Panc1 (cell line): ENCODE results near the gene FSD1L. TPM values are rescaled to one million over a fixed set of nuclear protein-coding genes. Genes with fewer than 3 reads are reported as not detected.
A peak's percentile ranks its signal among the peaks of the same experiment; 100 is the strongest.

Experiments
- ATAC-seq: fragments of 200-7000 bp; cut with Tn5 transposase; 2 replicates; pipeline ENCODE4 v1.9.1; 2020; ENCODE audit warnings: mild to moderate bottlenecking, moderate library complexity
- BruUV-seq: library from RNA; stranded (reverse); fragments of 400-500 nt; replicated peaks from 2 replicates; lab custom pipeline; 2021; lab: Mats Ljungman, UMichigan
- CTCF ChIA-PET: fragments of 300-600 bp; sonication (Branson Sonifier 250); formaldehyde crosslinking; loops from one replicate; lab custom pipeline; 2022; ENCODE audit warnings: antibody characterized with exemption; lab: Charles Lee
- POLR2A ChIA-PET: fragments of 300-600 bp; sonication (Branson Sonifier 250); formaldehyde crosslinking; loops from one replicate; lab custom pipeline; 2022; ENCODE audit warnings: antibody characterized with exemption; lab: Charles Lee
- DNase-seq: peaks from one replicate; pipeline ENCODE4 v3.0.0-alpha.2; 2010; ENCODE audit warnings: low read depth, low spot score
- H3K27ac ChIP-seq: 2 replicates; pipeline ENCODE4 v1.5.1; 2011; ENCODE audit warnings: mild to moderate bottlenecking, low read length, inconsistent platforms
- H3K27me3 ChIP-seq: fragments of 200-500 bp; sonication (Bioruptor generic); 2 replicates; pipeline ENCODE4 v1.6.0; 2014; ENCODE audit warnings: low read length, inconsistent platforms; ENCODE audit not compliant: control insufficient read depth, insufficient read depth
- H3K36me3 ChIP-seq: fragments of 200-500 bp; sonication (Bioruptor generic); 2 replicates; pipeline ENCODE4 v1.5.1; 2014; ENCODE audit warnings: inconsistent platforms, mild to moderate bottlenecking, low read length, moderate library complexity; ENCODE audit not compliant: control insufficient read depth, insufficient read depth
- H3K4me1 ChIP-seq: 2 replicates; pipeline ENCODE4 v1.5.1; 2011; ENCODE audit warnings: inconsistent platforms, mild to moderate bottlenecking, low read length, moderate library complexity; ENCODE audit not compliant: control insufficient read depth, insufficient read depth
- H3K4me3 ChIP-seq, 2 experiments: 2 replicates each; pipeline ENCODE4 v1.5.1; 2011 to 2012; ENCODE audit warnings: low read depth in 2 of 2, low read length in 2 of 2, mild to moderate bottlenecking in 2 of 2, inconsistent platforms in 1 of 2, moderate library complexity in 1 of 2
- H3K9me3 ChIP-seq: fragments of 200-500 bp; sonication (Bioruptor generic); 2 replicates; pipeline ENCODE4 v1.5.1; 2014; ENCODE audit warnings: low read depth, mild to moderate bottlenecking, inconsistent platforms, low read length, moderate library complexity; ENCODE audit not compliant: control insufficient read depth, insufficient read depth
- CTCF ChIP-seq: fragments of 450-650 bp; IDR thresholded peaks from 2 replicates; pipeline ENCODE4 v1.5.1; 2017; ENCODE audit warnings: mild to moderate bottlenecking
- POLR2AphosphoS5 ChIP-seq: IDR thresholded peaks from 2 replicates; pipeline ENCODE4 v1.6.1; 2012; ENCODE audit warnings: mild to moderate bottlenecking, low read depth, low read length, moderate library complexity
- REST ChIP-seq, 2 experiments: IDR thresholded peaks; 2 replicates each; pipeline ENCODE4 v1.6.1; 2011 to 2012; ENCODE audit warnings: low read depth in 2 of 2, control low read depth in 1 of 2, low read length in 1 of 2, mild to moderate bottlenecking in 1 of 2, moderate library complexity in 1 of 2; ENCODE audit not compliant: insufficient read depth in 1 of 2
- SIN3A ChIP-seq: IDR thresholded peaks from 2 replicates; pipeline ENCODE4 v1.6.1; 2012; ENCODE audit warnings: low read depth, mild to moderate bottlenecking, low read length, moderate library complexity, borderline replicate concordance; ENCODE audit not compliant: insufficient read depth
- in situ Hi-C: cut with HindIII; loops from 2 replicates; pipeline ENCODE4 v1.10.0; 2016; ENCODE audit warnings: low sequenced_read_pairs, low pct_unique_long_range_greater_than_20kb
- intact Hi-C: fragments of 100-400 bp; cut with micrococcal nuclease; formaldehyde crosslinking; loops from one replicate; pipeline ENCODE4 v1.10.0; 2022; ENCODE audit not compliant: unreplicated experiment
- total RNA-seq: library from RNA; stranded (reverse); gene quantifications from one replicate; pipeline ENCODE4 v1.2.1, GENCODE V29; 2021; ENCODE audit not compliant: unreplicated experiment

Gene FSD1L
- total RNA-seq, 1 experiment from 2014 or later, result 5.1 TPM

GRCh38 chr9:105421864-105422263 is 26.0 kb upstream of the FSD1L start:
- Histone ChIP-seq H3K27ac (no peak overlapping the region), H3K27me3 (no peaks in the 10 kb centered on the region), H3K4me3 (no peak overlapping the region), H3K9me3 (no peaks in the 10 kb centered on the region), H3K36me3 (no peaks in the 10 kb centered on the region), H3K4me1 (no peaks in the 10 kb centered on the region)
- DNase-seq (no peak), ATAC-seq (no peak)
- no peak for TF ChIP-seq SIN3A
- TF ChIP-seq POLR2AphosphoS5, result no peak
- no peak for TF ChIP-seq CTCF
- BruUV-seq, result no TSS peak
- in situ Hi-C loops (no loop called here), intact Hi-C loops (loop anchor here (10.0 kb wide), 1 partner anchor 113 kb away; no protein-coding TSS in a partner anchor)
- POLR2A ChIA-PET, result no interaction called here
- CTCF ChIA-PET, result no interaction called here

GRCh38 chr9:105425816-105426433 is 21.9 kb upstream of the FSD1L start:
- ChIA-PET POLR2A (no interaction called here), CTCF (interaction anchor here (0.7 kb wide), 1 partner anchor 55 kb away, joined by 3 read pairs; no protein-coding TSS in a partner anchor)
- DNase-seq, result no peak
- Histone ChIP-seq H3K36me3 (no peaks in the 10 kb centered on the region), H3K27ac (no peak overlapping the region), H3K4me1 (no peaks in the 10 kb centered on the region), H3K27me3 (no peaks in the 10 kb centered on the region), H3K4me3 (no peak overlapping the region), H3K9me3 (no peaks in the 10 kb centered on the region)
- TF ChIP-seq REST (IDR thresholded peaks at IDR 0.05; ENCODE audit: insufficient read depth in 1 of 2, low read depth in 2 of 2, low read length in 1 of 2) (no peak), CTCF (peak; percentile 60; the same call in 1 of the 2 replicates)
- ATAC-seq, result peak; percentile 79; the same call in 1 of the 2 replicates
- intact Hi-C loops (loop anchor here (10.0 kb wide), 1 partner anchor 109 kb away; no protein-coding TSS in a partner anchor), in situ Hi-C loops (no loop called here)
- no TSS peak for BruUV-seq
